GM18498 (cell line): Measurements from ENCODE around the gene PLPP2.

ENCODE experiments used
- ATAC-seq: cut with Tn5 transposase; IDR thresholded peaks from one replicate; pipeline ENCODE4 v1.9.1; 2021; ENCODE audit warnings: mild to moderate bottlenecking, moderate library complexity; ENCODE audit not compliant: unreplicated experiment

The PLPP2 gene

GRCh38 chr19:317710-318508 lies 26.7 kb upstream of the PLPP2 start:
- no peak for ATAC-seq

GRCh38 chr19:315811-316210 lies 24.6 kb upstream of the PLPP2 start:
- no peak for ATAC-seq

- ATAC-seq, result no peak
These were observed 23.0 kb upstream of the PLPP2 start for GRCh38 chr19:313988-314815.

GRCh38 chr19:313169-313987 lies 22.2 kb upstream of the PLPP2 start:
- ATAC-seq, result no peak

- no peak for ATAC-seq
These were observed 20.6 kb upstream of the PLPP2 start for GRCh38 chr19:311813-312261.

- ATAC-seq, result no peak
These were observed 19.7 kb upstream of the PLPP2 start for GRCh38 chr19:310781-311496.

GRCh38 chr19:310141-310651 lies 19.0 kb upstream of the PLPP2 start:
- ATAC-seq, result no peak

- no peak for ATAC-seq
These were observed 18.0 kb upstream of the PLPP2 start for GRCh38 chr19:309206-309565.

GRCh38 chr19:308471-309205 lies 17.4 kb upstream of the PLPP2 start:
- ATAC-seq, result no peak

GRCh38 chr19:307793-308420 lies 16.7 kb upstream of the PLPP2 start:
- no peak for ATAC-seq

GRCh38 chr19:307111-307531 lies 15.9 kb upstream of the PLPP2 start:
- no peak for ATAC-seq

GRCh38 chr19:306151-306900 lies 15.1 kb upstream of the PLPP2 start:
- no peak for ATAC-seq

- ATAC-seq, result no peak
These were observed 14.3 kb upstream of the PLPP2 start for GRCh38 chr19:305240-306150.

- ATAC-seq, result no peak
These were observed 5.4 kb upstream of the PLPP2 start for GRCh38 chr19:296476-297225.

GRCh38 chr19:295687-296370 lies 4.6 kb upstream of the PLPP2 start:
- no peak for ATAC-seq
